RWPE1 (cell line): ENCODE data around the gene KSR1.

Experiments
- CTCF ChIA-PET: fragments of 350-600 bp; sonication (Branson Sonifier 250); formaldehyde crosslinking; extraction: SDS; loops from one replicate; lab custom pipeline; 2021; lab: Yijun Ruan, JAX
- POLR2A ChIA-PET: fragments of 400-600 bp; formaldehyde crosslinking; extraction: SDS; loops from one replicate; lab custom pipeline; 2020; ENCODE audit warnings: antibody characterized with exemption; ENCODE audit not compliant: low non-redundant PET; lab: Yijun Ruan, JAX
- DNase-seq: peaks from one replicate; pipeline ENCODE4 v3.0.0; 2012; ENCODE audit warnings: low spot score
- H3K27ac ChIP-seq: fragments of 450-650 bp; 2 replicates; pipeline ENCODE4 v1.5.1; 2017
- TF ChIP-seq, protein P1 (sequence below): fragments of 450-650 bp; conservative IDR thresholded peaks from 2 replicates; pipeline ENCODE4 v1.5.1; 2017; ENCODE audit warnings: low read depth, mild to moderate bottlenecking

The KSR1 gene

GRCh38 chr17:27597783-27598320 is 141.6 kb downstream of the KSR1 start:
- ChIA-PET POLR2A (no interaction called here), CTCF (interaction anchor here (0.6 to 0.8 kb wide), 2 partner anchors 104 to 234 kb away, joined by 3 to 4 read pairs; no protein-coding TSS in a partner anchor)
- no peak for DNase-seq
- H3K27ac ChIP-seq, result no peak overlapping the region
- TF ChIP-seq, protein P1, sequence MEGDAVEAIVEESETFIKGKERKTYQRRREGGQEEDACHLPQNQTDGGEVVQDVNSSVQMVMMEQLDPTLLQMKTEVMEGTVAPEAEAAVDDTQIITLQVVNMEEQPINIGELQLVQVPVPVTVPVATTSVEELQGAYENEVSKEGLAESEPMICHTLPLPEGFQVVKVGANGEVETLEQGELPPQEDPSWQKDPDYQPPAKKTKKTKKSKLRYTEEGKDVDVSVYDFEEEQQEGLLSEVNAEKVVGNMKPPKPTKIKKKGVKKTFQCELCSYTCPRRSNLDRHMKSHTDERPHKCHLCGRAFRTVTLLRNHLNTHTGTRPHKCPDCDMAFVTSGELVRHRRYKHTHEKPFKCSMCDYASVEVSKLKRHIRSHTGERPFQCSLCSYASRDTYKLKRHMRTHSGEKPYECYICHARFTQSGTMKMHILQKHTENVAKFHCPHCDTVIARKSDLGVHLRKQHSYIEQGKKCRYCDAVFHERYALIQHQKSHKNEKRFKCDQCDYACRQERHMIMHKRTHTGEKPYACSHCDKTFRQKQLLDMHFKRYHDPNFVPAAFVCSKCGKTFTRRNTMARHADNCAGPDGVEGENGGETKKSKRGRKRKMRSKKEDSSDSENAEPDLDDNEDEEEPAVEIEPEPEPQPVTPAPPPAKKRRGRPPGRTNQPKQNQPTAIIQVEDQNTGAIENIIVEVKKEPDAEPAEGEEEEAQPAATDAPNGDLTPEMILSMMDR, result no peak

- ChIA-PET POLR2A (no interaction called here), CTCF (interaction anchor here (0.6 to 1.9 kb wide), 4 partner anchors 9 to 244 kb away, joined by 3 to 11 read pairs (median 6); partner anchors contain the start of gene KSR1)
- H3K27ac ChIP-seq, result no peak overlapping the region
- TF ChIP-seq, protein P1, result no peak
- DNase-seq, result no peak
Observed at GRCh38 chr17:27598337-27599050, 142.2 kb downstream of the KSR1 start.

GRCh38 chr17:27600471-27600870 is 144.2 kb downstream of the KSR1 start:
- no peak for DNase-seq
- TF ChIP-seq, protein P1, result no peak
- no peak overlapping the region for H3K27ac ChIP-seq
- ChIA-PET CTCF (interaction anchor here (0.6 to 1.9 kb wide), 13 partner anchors 10 to 377 kb away, joined by 3 to 18 read pairs (median 6); partner anchors contain the start of gene KSR1), POLR2A (no interaction called here)

DNA sequence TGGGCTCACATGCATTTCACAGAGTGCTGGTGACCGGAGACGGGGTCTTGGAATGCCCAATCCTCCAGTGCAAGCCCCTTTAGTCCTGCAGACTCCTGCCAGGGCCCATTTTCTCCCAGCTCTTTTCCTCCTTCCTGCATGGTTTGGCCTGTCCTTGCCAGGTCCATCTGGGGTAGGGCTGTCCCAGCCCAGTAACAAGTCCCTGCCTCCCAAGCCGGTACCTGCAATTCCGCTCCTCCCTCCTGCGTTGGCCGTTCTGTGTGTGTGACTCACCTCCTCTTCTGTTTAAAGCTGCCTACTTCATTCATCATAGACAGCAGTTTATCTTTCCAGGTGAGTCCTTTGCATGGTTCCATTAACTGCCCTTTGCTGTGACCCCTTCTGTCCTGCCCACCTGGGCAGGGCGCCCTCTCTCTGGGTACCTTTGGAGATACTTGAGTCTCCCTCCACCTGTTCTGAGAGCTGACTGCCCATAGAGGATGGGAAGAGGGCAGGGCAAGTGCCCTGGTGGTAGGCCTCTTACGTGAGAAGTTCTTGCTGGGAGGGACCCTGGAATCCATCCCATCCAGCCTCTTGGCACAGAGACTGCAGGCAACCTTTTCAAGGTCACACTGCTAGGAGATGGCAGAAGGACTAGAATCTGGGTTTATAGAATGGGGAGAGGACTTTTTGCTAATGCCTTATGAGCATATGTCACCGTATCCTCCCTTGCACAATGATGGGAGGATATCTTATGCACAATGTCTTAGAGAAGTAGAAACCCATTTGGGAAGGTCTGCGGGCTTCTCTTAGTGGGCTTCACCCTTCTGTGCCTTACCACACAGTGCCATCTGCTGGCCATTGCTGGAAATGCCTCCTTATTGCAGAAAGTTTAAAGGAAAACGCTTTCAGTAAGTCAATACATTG is 145.1 kb downstream of the KSR1 start:
- peak; percentile 69 for DNase-seq
- CTCF ChIA-PET, result interaction anchor here (0.7 to 1.8 kb wide), 8 partner anchors 27 to 247 kb away, joined by 3 to 8 read pairs (median 3); partner anchors contain the start of gene KSR1
- POLR2A ChIA-PET, result no interaction called here
- TF ChIP-seq, protein P1, result peak; percentile 90
- no peak overlapping the region for H3K27ac ChIP-seq

DNA sequence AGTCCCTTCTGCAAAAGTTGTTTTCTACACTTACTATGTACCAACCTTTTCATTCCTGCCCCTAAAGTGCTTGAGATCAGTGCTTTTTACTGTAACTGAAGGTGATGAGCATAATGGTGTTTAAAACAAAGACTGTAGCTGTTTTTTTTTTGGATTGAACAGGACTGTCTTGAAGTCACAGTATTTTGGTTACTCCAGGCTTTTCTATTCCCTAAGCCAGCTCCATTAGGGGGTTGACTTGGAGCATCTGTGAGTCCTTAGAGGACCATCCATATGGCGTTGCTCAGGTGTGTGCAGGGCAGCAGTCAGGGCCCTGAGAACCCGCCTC is 145.7 kb downstream of the KSR1 start:
- ChIA-PET POLR2A (no interaction called here), CTCF (interaction anchor here (0.6 to 1.8 kb wide), 8 partner anchors 28 to 406 kb away, joined by 3 to 8 read pairs (median 3); partner anchors contain the start of gene KSR1)
- TF ChIP-seq, protein P1, result peak; percentile 34; the same call in 1 of the 2 replicates

More for the DNA sequence above, 145.7 kb downstream of the KSR1 start:
- no peak overlapping the region for H3K27ac ChIP-seq
- DNase-seq, result no peak
